Lung (tissue), 12 donors: Measurements from ENCODE around the gene YTHDC1. TPM values are rescaled to one million over a fixed set of nuclear protein-coding genes. Genes with fewer than 3 reads are reported as not detected.
A peak's percentile ranks its signal among the peaks of the same experiment; 100 is the strongest.

ENCODE experiments used
- ATAC-seq: fragments of 200-7000 bp; cut with Tn5 transposase; one replicate; pipeline ENCODE4 v1.9.1; 2020; ENCODE audit warnings: moderate number of reproducible peaks; ENCODE audit not compliant: insufficient read depth, low FRiP score
- DNase-seq, 3 donors: peaks; one replicate each; pipeline ENCODE4 v3.0.0-alpha.2; 2013 to 2017
- H3K27ac ChIP-seq, 2 donors: one replicate each; pipeline ENCODE4 v1.5.1; 2013; ENCODE audit warnings: mild to moderate bottlenecking in 2 of 2, moderate library complexity in 2 of 2, control low read depth in 1 of 2, inconsistent platforms in 1 of 2, low read depth in 1 of 2, low read length in 1 of 2
- H3K27me3 ChIP-seq, 3 donors: one replicate each; pipeline ENCODE4 v1.5.1; 2013; ENCODE audit warnings: low read length in 2 of 3; ENCODE audit not compliant: control insufficient read depth in 3 of 3, insufficient read depth in 3 of 3
- H3K36me3 ChIP-seq, 4 donors: one replicate each; pipeline ENCODE4 v1.5.1; 2013; ENCODE audit warnings: low read length in 4 of 4, mild to moderate bottlenecking in 1 of 4, moderate library complexity in 1 of 4; ENCODE audit not compliant: control insufficient read depth in 4 of 4, insufficient read depth in 4 of 4
- H3K4me1 ChIP-seq, 5 donors: one replicate each; pipeline ENCODE4 v1.5.1; 2013; ENCODE audit warnings: low read length in 5 of 5, mild to moderate bottlenecking in 2 of 5, moderate library complexity in 1 of 5; ENCODE audit not compliant: control insufficient read depth in 5 of 5, insufficient read depth in 5 of 5
- H3K4me3 ChIP-seq: one replicate; pipeline ENCODE4 v1.5.1; 2013; ENCODE audit warnings: mild to moderate bottlenecking, control low read depth, moderate library complexity
- H3K9ac ChIP-seq, 2 donors: one replicate each; pipeline ENCODE4 v1.5.1; 2013; ENCODE audit warnings: low read length in 2 of 2, control low read depth in 1 of 2; ENCODE audit not compliant: insufficient read depth in 1 of 2
- H3K9me3 ChIP-seq, 4 donors: one replicate each; pipeline ENCODE4 v1.5.1; 2013; ENCODE audit warnings: low read length in 3 of 4, mild to moderate bottlenecking in 1 of 4, moderate library complexity in 1 of 4; ENCODE audit not compliant: control insufficient read depth in 4 of 4, insufficient read depth in 3 of 4
- CTCF ChIP-seq: IDR thresholded peaks from 2 replicates; pipeline ENCODE4 v1.5.1; 2012; ENCODE audit warnings: mild to moderate bottlenecking; ENCODE audit errors: control extremely low read depth, extremely low read depth
- WGBS, 2 donors: extraction: QIAGEN DNeasy Blood & Tissue Kit; methylation state at CpG; one replicate each; pipeline ENCODE4 v1.1.7; 2013; 5-methylcytosine and 5-hydroxymethylcytosine counted together
- polyA plus RNA-seq, 2 donors: library from polyadenylated mRNA; stranded (reverse); fragments of 200-250 nt; gene quantifications; one replicate each; pipeline ENCODE4 v1.2.1, GENCODE V29; 2013
- total RNA-seq, 2 donors: library from RNA; depleted of rRNA in 1 of 2; stranded (reverse); fragments of >200 nt in 1 of 2; gene quantifications; one replicate each; pipeline ENCODE4 v1.2.1, GENCODE V29; 2014 to 2021
- donor health status: control.
- donor health status: control.
- donor health status: Bipolar disorder and iron deficiency.
- donor health status: healthy.
- donor health status: DM: yes; HTN: yes; CAD: no.

Gene YTHDC1
- total and polyA plus RNA-seq, 4 donors = 37.4 to 207 (median 49.2) TPM

GRCh38 chr4:68359508-68359907 lies 9.6 kb upstream of the YTHDC1 start:
- Histone ChIP-seq H3K4me3 (no peak overlapping the region), H3K4me1 (no peaks in the 10 kb centered on the region), H3K9ac (no peak overlapping the region), H3K27me3 (no peaks in the 10 kb centered on the region), H3K27ac (no peak overlapping the region), H3K36me3 (no peaks in the 10 kb centered on the region), H3K9me3 (no peaks in the 10 kb centered on the region)
- DNase-seq (no peak), ATAC-seq (no peak)
- TF ChIP-seq CTCF = no peak

GRCh38 chr4:68358988-68359387 lies 9.1 kb upstream of the YTHDC1 start:
- Histone ChIP-seq H3K27ac (no peak overlapping the region), H3K27me3 (no peaks in the 10 kb centered on the region), H3K9ac (no peak overlapping the region), H3K36me3 (no peaks in the 10 kb centered on the region), H3K4me3 (no peak overlapping the region), H3K4me1 (no peaks in the 10 kb centered on the region), H3K9me3 (no peaks in the 10 kb centered on the region)
- WGBS, 2 donors = 89 to 95% methylated on average over 2 of the region's 2 CpGs
- DNase-seq (no peak), ATAC-seq (no peak)
- no peak for TF ChIP-seq CTCF

- Histone ChIP-seq H3K27me3 (no peaks in the 10 kb centered on the region), H3K9me3 (no peaks in the 10 kb centered on the region), H3K4me3 (no peak overlapping the region), H3K27ac (no peak overlapping the region), H3K36me3 (peaks cover 0 to 4% (median 0%) of the 10 kb centered on the region in 4 donors), H3K9ac (no peak overlapping the region), H3K4me1 (peaks cover 0 to 12% (median 0%) of the 10 kb centered on the region in 5 donors)
- DNase-seq (no peak), ATAC-seq (no peak)
- TF ChIP-seq CTCF = no peak
- 88 to 93% methylated on average over 2 of the region's 2 CpGs for WGBS, 2 donors
Observed at GRCh38 chr4:68352791-68353190, 2.9 kb upstream of the YTHDC1 start.

GRCh38 chr4:68349279-68349648 lies 626 bp downstream of the YTHDC1 start:
- Histone ChIP-seq H3K36me3 (peaks cover 0 to 4% (median 0%) of the 10 kb centered on the region in 4 donors), H3K4me1 (peaks cover 0 to 23% (median 5%) of the 10 kb centered on the region in 5 donors), H3K27ac (peak overlapping the region; percentile 94 to 100), H3K9me3 (peaks cover 0 to 2% (median 0%) of the 10 kb centered on the region in 4 donors), H3K9ac (peak overlapping the region; percentile 94 to 99), H3K27me3 (no peaks in the 10 kb centered on the region), H3K4me3 (peak overlapping the region; percentile 98)
- DNase-seq (peak in 2 of 3 donors; percentile 76 to 79), ATAC-seq (no peak)
- no peak for TF ChIP-seq CTCF
- 0% methylated on average over 14 of the region's 14 CpGs for WGBS, 2 donors
